Kidney (tissue), 14 donors: Measurements from ENCODE around the gene TNS3. TPM values are rescaled to one million over a fixed set of nuclear protein-coding genes. Genes with fewer than 3 reads are reported as not detected.

Experiments used
- DNase-seq, 5 donors: peaks; one replicate each; pipeline ENCODE4 v3.0.0-alpha.2; 2013 to 2020
- FAIRE-seq: peaks from 2 replicates; lab custom pipeline; 2012; peaks lifted over from hg19 to GRCh38; lab: Jason Lieb, UNC
- H3K27ac ChIP-seq, 2 donors: one replicate each; pipeline ENCODE4 v1.7.0; 2013; ENCODE audit warnings: low read depth in 2 of 2, low read length in 2 of 2, inconsistent platforms in 1 of 2
- H3K27me3 ChIP-seq: one replicate; pipeline ENCODE4 v1.7.1; 2013; ENCODE audit warnings: low read length, inconsistent platforms; ENCODE audit not compliant: control insufficient read depth, insufficient read depth
- H3K36me3 ChIP-seq, 3 donors: one replicate each; pipeline versions ENCODE4 v1.7.0 to v1.7.1; 2013; ENCODE audit warnings: low read length in 3 of 3, control low read depth in 1 of 3, inconsistent platforms in 1 of 3; ENCODE audit not compliant: insufficient read depth in 3 of 3, control insufficient read depth in 2 of 3
- H3K4me1 ChIP-seq, 3 donors: one replicate each; pipeline versions ENCODE4 v1.7.0 to v1.7.1; 2013; ENCODE audit warnings: low read length in 3 of 3, inconsistent platforms in 1 of 3, low read depth in 1 of 3; ENCODE audit not compliant: control insufficient read depth in 2 of 3, insufficient read depth in 2 of 3
- H3K4me3 ChIP-seq, 3 donors: one replicate each; pipeline versions ENCODE4 v1.7.0 to v1.8.1; 2013; ENCODE audit warnings: low read length in 3 of 3, control low read depth in 1 of 3, inconsistent platforms in 1 of 3
- H3K9ac ChIP-seq, 3 donors: one replicate each; pipeline versions ENCODE4 v1.7.0 to v1.7.1; 2013; ENCODE audit warnings: low read length in 3 of 3, control low read depth in 1 of 3, inconsistent platforms in 1 of 3
- H3K9me3 ChIP-seq, 3 donors: one replicate each; pipeline versions ENCODE4 v1.7.0 to v1.7.1; 2013; ENCODE audit warnings: low read length in 3 of 3, control low read depth in 1 of 3, inconsistent platforms in 1 of 3; ENCODE audit not compliant: control insufficient read depth in 2 of 3, insufficient read depth in 1 of 3
- intact Hi-C: fragments of 100-400 bp; cut with DNase I; formaldehyde crosslinking; loops from one replicate; pipeline ENCODE4 v1.11.1; 2022
- polyA plus RNA-seq: library from polyadenylated mRNA; stranded (reverse); fragments of 350-450 nt; fragmentation: Illumina TruSeq; extraction: RNeasy Lipid Tissue Mini Kit (QIAGEN cat#74804); gene quantifications from one replicate; pipeline ENCODE4 v1.2.3, GENCODE V29; 2014; ENCODE audit warnings: low read depth, low replicate concordance; ENCODE audit not compliant: insufficient read depth
- total RNA-seq: library from RNA; stranded (reverse); fragmentation: NEBNext Ultra II Directional; extraction: Animal tissue kit (Norgen Biotek cat#: 25700); gene quantifications from one replicate; pipeline ENCODE4 v1.2.1, GENCODE V29; 2021
- TF ChIP-seq, protein P1 (sequence below): IDR thresholded peaks from 3 replicates; pipeline ENCODE4 v1.5.1; 2012; ENCODE audit warnings: mild to moderate bottlenecking, moderate library complexity, borderline replicate concordance; ENCODE audit not compliant: insufficient read depth; ENCODE audit errors: extremely low read depth
- donor health status: control.
- donor health status: control.
- donor health status: control.
- donor health status: control.
- donor health status: control.
- donor health status: DM: yes; HTN: yes; CAD: no.
- donor health status: Normal renal cell carcinoma (clear cell type).

The TNS3 gene
- total and polyA plus RNA-seq, 2 donors from 2014 or later = 38.4 to 198 TPM

DNA sequence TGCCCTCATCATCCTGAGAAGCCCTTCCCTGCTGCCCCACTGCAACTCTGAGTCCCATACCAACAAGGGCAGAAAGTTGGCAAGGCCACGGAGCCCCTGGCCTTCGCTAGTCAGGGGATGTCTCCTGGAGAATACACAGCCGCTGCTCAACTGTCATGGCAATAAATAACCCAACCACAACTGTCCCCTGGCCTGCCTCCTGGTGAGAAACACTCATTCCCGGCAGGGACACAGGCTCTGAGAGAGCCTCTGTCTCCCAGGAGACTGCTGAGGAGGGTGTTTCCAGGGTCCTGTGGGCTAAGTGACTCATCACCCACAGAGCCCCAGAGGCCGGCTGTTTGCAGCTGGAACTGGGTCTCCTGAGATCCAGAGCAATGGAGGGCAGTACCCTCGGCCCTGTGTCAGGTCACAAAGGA, 354.1 kb downstream of the TNS3 start:
- intact Hi-C loops = no loop called here
- DNase-seq = peak in 1 of 5 donors; percentile 84
- FAIRE-seq = no peak
- no peaks in the 10 kb centered on the region for H3K27me3 ChIP-seq
- no peak overlapping the region for H3K9ac ChIP-seq
- TF ChIP-seq, protein P1, sequence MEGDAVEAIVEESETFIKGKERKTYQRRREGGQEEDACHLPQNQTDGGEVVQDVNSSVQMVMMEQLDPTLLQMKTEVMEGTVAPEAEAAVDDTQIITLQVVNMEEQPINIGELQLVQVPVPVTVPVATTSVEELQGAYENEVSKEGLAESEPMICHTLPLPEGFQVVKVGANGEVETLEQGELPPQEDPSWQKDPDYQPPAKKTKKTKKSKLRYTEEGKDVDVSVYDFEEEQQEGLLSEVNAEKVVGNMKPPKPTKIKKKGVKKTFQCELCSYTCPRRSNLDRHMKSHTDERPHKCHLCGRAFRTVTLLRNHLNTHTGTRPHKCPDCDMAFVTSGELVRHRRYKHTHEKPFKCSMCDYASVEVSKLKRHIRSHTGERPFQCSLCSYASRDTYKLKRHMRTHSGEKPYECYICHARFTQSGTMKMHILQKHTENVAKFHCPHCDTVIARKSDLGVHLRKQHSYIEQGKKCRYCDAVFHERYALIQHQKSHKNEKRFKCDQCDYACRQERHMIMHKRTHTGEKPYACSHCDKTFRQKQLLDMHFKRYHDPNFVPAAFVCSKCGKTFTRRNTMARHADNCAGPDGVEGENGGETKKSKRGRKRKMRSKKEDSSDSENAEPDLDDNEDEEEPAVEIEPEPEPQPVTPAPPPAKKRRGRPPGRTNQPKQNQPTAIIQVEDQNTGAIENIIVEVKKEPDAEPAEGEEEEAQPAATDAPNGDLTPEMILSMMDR = no peak
- no peaks in the 10 kb centered on the region for H3K9me3 ChIP-seq
- H3K36me3 ChIP-seq = no peaks in the 10 kb centered on the region
- H3K4me3 ChIP-seq = no peak overlapping the region
- H3K27ac ChIP-seq = no peak overlapping the region
- H3K4me1 ChIP-seq = peaks cover 0 to 3% (median 0%) of the 10 kb centered on the region in 3 donors

DNA sequence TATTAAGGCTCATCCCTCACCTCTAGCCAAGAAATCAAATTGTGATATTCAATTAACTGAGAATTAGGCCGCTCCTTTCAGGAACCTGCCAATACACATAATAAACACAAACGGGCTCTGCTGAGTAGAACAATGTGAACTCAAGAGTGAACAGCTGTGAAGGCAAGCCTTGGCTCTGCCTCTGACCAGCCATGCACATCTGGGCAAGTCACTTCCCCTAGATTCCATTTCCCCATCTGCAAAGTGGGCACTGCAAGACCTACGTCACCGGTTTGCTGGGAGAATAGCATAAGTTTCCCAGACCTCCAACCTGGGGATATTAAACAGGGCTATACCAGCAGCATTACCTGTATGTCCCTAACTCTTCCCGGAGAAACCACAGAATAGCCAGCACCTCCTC, 355.2 kb downstream of the TNS3 start:
- DNase-seq = no peak
- TF ChIP-seq, protein P1 = no peak
- intact Hi-C loops = no loop called here
- H3K4me3 ChIP-seq = no peak overlapping the region
- no peaks in the 10 kb centered on the region for H3K36me3 ChIP-seq
- H3K4me1 ChIP-seq = peaks cover 0 to 3% (median 0%) of the 10 kb centered on the region in 3 donors
- no peak overlapping the region for H3K27ac ChIP-seq
- H3K27me3 ChIP-seq = no peaks in the 10 kb centered on the region
- H3K9me3 ChIP-seq = no peaks in the 10 kb centered on the region
- no peak overlapping the region for H3K9ac ChIP-seq
- FAIRE-seq = no peak

DNA sequence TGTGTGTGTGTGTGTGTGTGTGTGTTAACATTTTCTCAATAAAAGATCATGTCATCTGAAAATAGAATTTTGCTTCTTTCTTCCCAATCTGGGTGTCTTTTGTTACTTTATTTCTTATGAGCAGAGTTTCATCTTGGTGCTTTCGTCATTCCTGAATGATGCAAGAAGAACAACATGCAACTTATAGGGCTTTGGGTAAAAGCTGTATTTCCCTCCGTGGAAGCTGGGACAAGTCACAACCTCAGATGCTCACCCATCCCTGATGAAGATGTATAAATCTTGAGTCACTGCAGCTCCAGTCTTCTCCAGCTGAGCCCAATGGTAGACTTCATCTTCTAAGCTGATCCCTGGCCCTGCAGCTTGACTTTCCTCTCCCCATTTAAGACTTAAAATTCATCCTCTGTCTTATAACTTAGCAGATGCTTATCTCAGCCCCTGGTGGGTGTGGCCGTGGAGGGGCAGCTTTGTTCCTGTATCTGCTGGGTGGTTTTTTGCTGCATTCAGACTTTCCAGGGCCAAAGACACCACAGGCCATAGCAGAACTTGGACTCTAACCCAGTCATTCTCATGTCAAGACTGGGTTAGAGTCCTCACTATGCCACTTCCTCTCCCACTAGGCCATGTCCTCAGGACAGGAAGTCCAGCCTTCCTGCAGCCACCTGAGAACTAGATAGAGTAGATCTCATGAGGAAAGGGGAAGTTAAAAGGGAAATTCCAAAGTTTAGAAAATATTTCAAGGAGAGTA, 356.4 kb downstream of the TNS3 start:
- intact Hi-C loops = no loop called here
- H3K27me3 ChIP-seq = no peaks in the 10 kb centered on the region
- no peaks in the 10 kb centered on the region for H3K9me3 ChIP-seq
- no peak overlapping the region for H3K27ac ChIP-seq
- H3K4me3 ChIP-seq = no peak overlapping the region
- TF ChIP-seq, protein P1 = no peak
- H3K4me1 ChIP-seq = peaks cover 0 to 3% (median 0%) of the 10 kb centered on the region in 3 donors
- H3K36me3 ChIP-seq = no peaks in the 10 kb centered on the region
- H3K9ac ChIP-seq = no peak overlapping the region
- DNase-seq = no peak
- no peak for FAIRE-seq
